Activated CD4-positive, alpha-beta memory T cell treated with anti-CD3 and anti-CD28 coated beads for 36 hours (primary cell): ENCODE data around the gene AKAP7. TPM values are rescaled to one million over a fixed set of nuclear protein-coding genes. Genes with fewer than 3 reads are reported as not detected.

ENCODE experiments used
- CTCF ChIA-PET: fragments of 350-600 bp; sonication (Branson Sonifier 250); formaldehyde crosslinking; loops from one replicate; lab custom pipeline; 2021; ENCODE audit warnings: antibody characterized with exemption, inconsistent platforms; lab: Charles Lee
- POLR2A ChIA-PET: fragments of 350-600 bp; sonication (Branson Sonifier 250); formaldehyde crosslinking; loops from one replicate; lab custom pipeline; 2021; ENCODE audit warnings: antibody characterized with exemption; lab: Charles Lee
- DNase-seq: peaks from one replicate; pipeline ENCODE4 v3.0.0-alpha.2; 2020
- H3K27ac Mint-ChIP-seq: one replicate; pipeline ENCODE4 v1.8.0; 2021; ENCODE audit warnings: mixed read lengths
- H3K27me3 Mint-ChIP-seq: one replicate; pipeline ENCODE4 v1.8.0; 2021; ENCODE audit warnings: mixed read lengths
- H3K36me3 Mint-ChIP-seq: one replicate; pipeline ENCODE4 v1.8.0; 2021; ENCODE audit warnings: mixed read lengths
- H3K4me1 Mint-ChIP-seq: one replicate; pipeline ENCODE4 v1.8.0; 2021; ENCODE audit warnings: low read depth, mixed read lengths
- H3K4me3 Mint-ChIP-seq: one replicate; pipeline ENCODE4 v1.8.0; 2021; ENCODE audit warnings: mild to moderate bottlenecking, mixed read lengths
- H3K9me3 Mint-ChIP-seq: one replicate; pipeline ENCODE4 v1.8.0; 2021; ENCODE audit warnings: mixed read lengths
- intact Hi-C: fragments of 100-400 bp; cut with micrococcal nuclease; formaldehyde crosslinking; loops from one replicate; pipeline ENCODE4 v1.15.1; 2023
- total RNA-seq, 2 experiments: library from RNA; stranded (reverse); gene quantifications; one replicate each; pipeline ENCODE4 v1.2.3, GENCODE V29; 2021

AKAP7 gene
- total RNA-seq, 2 experiments from 2014 or later, result 4.0 to 4.3 TPM

DNA sequence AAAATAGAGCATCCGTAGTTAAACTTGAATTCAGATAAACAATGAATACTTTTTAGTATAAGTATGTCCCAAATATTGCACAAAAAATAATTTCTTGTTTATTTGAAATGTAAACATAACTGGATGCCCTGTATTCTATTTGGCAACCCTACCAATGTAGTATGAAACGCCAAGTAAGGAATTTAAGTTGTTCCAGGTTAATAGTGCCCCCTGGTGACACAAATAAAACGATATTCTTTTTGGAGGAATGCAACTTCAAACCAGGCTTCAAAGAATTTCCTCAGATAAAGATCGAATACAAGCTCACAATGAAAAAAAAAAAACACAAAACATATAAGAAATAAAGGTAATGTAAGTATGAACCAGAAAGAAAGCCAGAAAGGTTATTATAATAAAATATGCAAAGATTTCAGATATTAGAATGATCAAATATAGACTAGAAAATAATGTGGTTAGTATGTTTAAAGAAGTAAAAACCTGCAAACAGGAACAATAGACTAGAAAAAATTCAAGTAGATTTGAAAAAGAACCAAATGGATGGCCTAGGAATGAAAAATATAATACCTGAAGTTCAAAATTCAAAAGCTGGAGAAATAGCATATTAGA, 18.4 kb upstream of the AKAP7 start:
- H3K4me1 Mint-ChIP-seq, result no peaks in the 10 kb centered on the region
- no peak for DNase-seq
- H3K36me3 Mint-ChIP-seq, result no peaks in the 10 kb centered on the region
- intact Hi-C loops, result loop anchor here (1.0 to 5.0 kb wide), 2 partner anchors 232 to 415 kb away; no protein-coding TSS in a partner anchor
- H3K4me3 Mint-ChIP-seq, result no peak overlapping the region
- peaks cover 1% of the 10 kb centered on the region for H3K27me3 Mint-ChIP-seq
- CTCF ChIA-PET, result interaction anchor here (0.7 to 10.1 kb wide), 22 partner anchors 10 to 799 kb away, joined by 3 to 172 read pairs (median 4); no protein-coding TSS in a partner anchor
- no peak overlapping the region for H3K27ac Mint-ChIP-seq
- no peaks in the 10 kb centered on the region for H3K9me3 Mint-ChIP-seq
- POLR2A ChIA-PET, result no interaction called here

DNA sequence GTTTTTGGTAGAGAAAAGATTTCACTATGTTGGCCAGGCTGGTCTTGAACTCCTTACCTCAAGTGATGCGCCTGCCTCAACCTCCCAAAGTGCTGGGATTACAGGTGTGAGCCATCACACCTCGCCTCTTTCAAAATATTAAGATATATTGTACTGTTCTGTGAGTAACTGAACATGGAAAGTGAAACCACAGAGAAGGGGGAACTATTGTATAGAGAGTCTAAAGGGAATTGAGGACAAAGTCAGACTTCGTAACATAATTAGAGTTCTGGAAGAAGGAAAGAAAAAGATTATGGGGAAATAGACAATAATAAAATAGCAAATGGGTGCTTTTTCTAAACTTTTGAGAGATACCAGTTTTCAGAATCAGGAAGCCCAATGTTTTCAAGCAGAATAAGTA, 17.4 kb upstream of the AKAP7 start:
- Mint-ChIP-seq H3K4me3 (no peak overlapping the region), H3K9me3 (no peaks in the 10 kb centered on the region), H3K27ac (no peak overlapping the region), H3K27me3 (peaks cover 1% of the 10 kb centered on the region), H3K4me1 (no peaks in the 10 kb centered on the region), H3K36me3 (no peaks in the 10 kb centered on the region)
- no peak for DNase-seq
- ChIA-PET POLR2A (no interaction called here), CTCF (interaction anchor here (1.0 to 10.1 kb wide), 6 partner anchors 12 to 247 kb away, joined by 3 to 172 read pairs (median 13); no protein-coding TSS in a partner anchor)
- intact Hi-C loops, result loop anchor here (5.0 kb wide), 1 partner anchor 414 kb away; no protein-coding TSS in a partner anchor

DNA sequence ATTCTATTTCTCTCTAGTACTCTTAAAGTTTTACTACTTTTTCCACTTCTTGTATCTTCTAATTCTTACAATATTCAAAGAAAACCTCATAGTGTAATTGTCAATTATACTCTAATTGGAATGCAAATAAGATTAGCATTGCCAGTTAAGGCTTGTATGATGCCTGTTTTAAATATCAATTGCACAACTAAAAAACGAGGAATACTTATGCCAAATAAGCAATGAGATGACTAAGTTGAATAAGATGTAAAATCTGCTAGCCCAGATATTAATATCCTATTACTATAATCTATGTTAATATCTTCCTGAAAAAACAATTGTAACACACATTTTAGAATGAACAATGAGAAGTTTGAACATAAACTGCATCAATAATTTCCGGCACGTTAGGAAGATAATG, 13.3 kb upstream of the AKAP7 start:
- ChIA-PET CTCF (interaction anchor here (1.1 to 10.1 kb wide), 2 partner anchors 236 to 412 kb away, joined by 4 to 172 read pairs; no protein-coding TSS in a partner anchor), POLR2A (no interaction called here)
- DNase-seq, result no peak
- peaks cover 3% of the 10 kb centered on the region for H3K27me3 Mint-ChIP-seq
- no peaks in the 10 kb centered on the region for H3K9me3 Mint-ChIP-seq
- no peak overlapping the region for H3K4me3 Mint-ChIP-seq
- no peak overlapping the region for H3K27ac Mint-ChIP-seq
- intact Hi-C loops, result no loop called here
- H3K36me3 Mint-ChIP-seq, result no peaks in the 10 kb centered on the region
- H3K4me1 Mint-ChIP-seq, result no peaks in the 10 kb centered on the region

DNA sequence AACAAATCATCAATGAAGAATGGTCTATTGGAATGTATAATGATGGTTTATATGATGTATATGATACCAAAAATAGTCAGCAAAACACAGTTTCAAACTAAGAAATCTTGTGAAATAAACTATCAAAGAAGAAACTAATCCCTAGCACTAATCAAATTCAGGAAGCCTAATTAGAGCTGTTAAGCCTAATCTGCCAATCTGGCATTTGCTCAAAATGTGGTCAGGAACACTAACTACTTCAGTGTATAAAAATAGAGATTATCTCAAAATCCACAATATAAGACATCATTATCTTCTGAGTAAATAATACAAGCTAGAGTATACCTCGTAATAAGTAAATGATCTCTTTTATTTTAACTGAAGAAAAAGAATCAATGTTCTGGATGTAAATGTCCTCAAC, 12.8 kb upstream of the AKAP7 start:
- no peaks in the 10 kb centered on the region for H3K4me1 Mint-ChIP-seq
- ChIA-PET POLR2A (no interaction called here), CTCF (interaction anchor here (0.5 to 0.6 kb wide), 2 partner anchors 107 to 332 kb away, joined by 3 to 4 read pairs; no protein-coding TSS in a partner anchor)
- no peaks in the 10 kb centered on the region for H3K9me3 Mint-ChIP-seq
- peaks cover 3% of the 10 kb centered on the region for H3K27me3 Mint-ChIP-seq
- H3K27ac Mint-ChIP-seq, result no peak overlapping the region
- no peak for DNase-seq
- intact Hi-C loops, result no loop called here
- H3K36me3 Mint-ChIP-seq, result no peaks in the 10 kb centered on the region
- H3K4me3 Mint-ChIP-seq, result no peak overlapping the region

DNA sequence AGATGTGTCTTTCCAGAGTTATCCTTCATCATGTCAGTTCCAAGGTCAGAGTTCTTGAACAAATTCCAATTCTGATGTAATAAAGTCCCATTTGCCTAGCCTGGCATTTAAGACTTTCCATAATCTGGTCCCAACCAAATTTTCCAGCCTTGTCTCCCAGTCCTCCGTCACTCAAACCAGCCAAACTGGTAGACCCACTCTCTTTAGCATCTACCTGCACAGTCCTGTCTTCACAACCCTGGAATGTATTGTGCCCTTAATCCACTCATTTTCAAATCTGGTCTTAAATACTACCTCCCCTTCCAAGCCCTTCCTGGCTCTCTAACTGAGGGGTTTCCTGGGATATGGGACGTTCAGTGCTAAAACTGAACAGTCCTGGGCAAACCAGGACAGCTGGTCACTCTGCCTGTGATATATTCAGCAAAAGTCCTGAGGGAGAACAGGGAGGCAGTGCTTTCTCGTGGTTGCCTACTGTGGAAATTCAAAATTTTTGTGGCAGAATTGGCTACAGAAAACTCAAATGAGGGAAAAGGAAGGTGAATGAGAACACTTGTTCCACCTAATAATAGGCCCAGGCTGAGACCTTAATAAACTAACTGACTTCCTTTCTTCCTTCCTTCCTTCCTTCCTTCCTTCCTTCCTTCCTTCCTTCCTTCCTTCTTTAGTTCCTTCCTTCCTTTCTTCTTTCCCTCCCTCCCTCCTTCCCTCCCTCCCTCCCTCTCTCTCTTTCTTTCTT, 10.8 kb upstream of the AKAP7 start:
- H3K4me1 Mint-ChIP-seq, result no peaks in the 10 kb centered on the region
- intact Hi-C loops, result no loop called here
- CTCF ChIA-PET, result no interaction called here

DNA sequence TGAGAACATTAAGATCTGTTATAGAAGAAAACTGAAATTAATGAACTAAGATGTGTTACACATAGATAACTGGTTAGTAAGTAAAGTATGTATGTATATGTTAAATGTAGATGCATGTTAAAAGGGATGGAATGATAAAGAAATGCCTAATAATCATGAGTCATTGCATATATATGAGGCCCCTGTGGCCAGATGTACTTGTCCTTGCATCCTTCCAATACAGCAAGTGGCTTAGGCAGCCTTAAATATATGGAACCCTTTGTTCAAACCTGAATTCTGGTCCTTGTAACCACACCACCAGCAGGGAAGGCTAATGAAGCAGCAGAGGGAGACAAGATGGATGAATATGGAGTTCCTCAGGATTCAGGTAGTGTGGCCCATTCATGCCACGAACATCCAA, 9.8 kb upstream of the AKAP7 start:
- no peak overlapping the region for H3K27ac Mint-ChIP-seq
- H3K9me3 Mint-ChIP-seq, result no peaks in the 10 kb centered on the region
- intact Hi-C loops, result no loop called here
- peaks cover 6% of the 10 kb centered on the region for H3K27me3 Mint-ChIP-seq
- H3K4me3 Mint-ChIP-seq, result no peak overlapping the region
- H3K4me1 Mint-ChIP-seq, result no peaks in the 10 kb centered on the region
- no peak for DNase-seq
- H3K36me3 Mint-ChIP-seq, result no peaks in the 10 kb centered on the region
- ChIA-PET POLR2A (no interaction called here), CTCF (no interaction called here)

More for the DNA sequence above, 10.8 kb upstream of the AKAP7 start:
- Mint-ChIP-seq H3K27me3 (peaks cover 5% of the 10 kb centered on the region), H3K36me3 (no peaks in the 10 kb centered on the region), H3K27ac (no peak overlapping the region), H3K4me3 (no peak overlapping the region), H3K9me3 (no peaks in the 10 kb centered on the region)
- POLR2A ChIA-PET, result no interaction called here
- DNase-seq, result no peak

DNA sequence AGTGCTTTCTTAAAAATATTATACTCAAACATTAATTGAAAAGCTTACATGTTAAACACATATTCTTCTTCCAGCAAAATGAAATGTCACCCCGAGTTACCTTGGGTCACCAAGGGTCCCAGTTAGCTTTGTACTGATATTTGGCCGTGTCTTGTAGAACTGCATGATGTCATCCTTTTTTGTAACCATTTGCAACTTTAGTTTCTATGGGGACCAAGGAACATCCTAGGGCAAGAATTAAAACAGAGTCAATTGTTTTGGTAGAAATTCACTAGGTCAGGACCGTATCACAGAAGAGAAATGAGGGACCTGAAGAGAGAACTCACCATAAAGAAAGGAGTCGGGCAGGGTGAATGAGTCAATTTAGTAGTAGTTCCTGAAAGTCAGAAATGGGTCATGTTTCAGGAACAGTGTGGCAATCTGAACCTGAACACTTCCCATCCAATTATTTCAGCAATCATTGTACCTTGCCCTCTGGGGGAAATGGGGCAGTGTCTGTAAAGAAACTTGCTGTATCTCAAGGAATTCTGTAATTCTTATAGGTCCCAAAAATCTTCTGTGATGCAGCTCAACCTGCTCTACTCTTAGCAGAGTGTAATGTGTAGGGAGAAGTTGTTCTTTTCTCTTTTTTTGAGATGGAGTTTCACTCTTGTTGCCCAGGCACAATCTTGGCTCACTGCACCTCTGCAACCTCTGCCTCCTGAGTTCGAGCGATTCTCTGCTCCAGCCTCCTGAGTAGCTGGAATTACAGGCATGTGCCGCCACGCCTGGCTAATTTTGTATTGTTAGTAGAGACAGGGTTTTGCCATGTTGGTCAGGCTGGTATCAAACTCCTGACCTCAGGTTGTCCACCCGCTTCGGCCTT, 5.3 kb upstream of the AKAP7 start:
- intact Hi-C loops, result no loop called here
- Mint-ChIP-seq H3K36me3 (no peaks in the 10 kb centered on the region), H3K4me1 (peaks cover under 1% of the 10 kb centered on the region), H3K9me3 (no peaks in the 10 kb centered on the region), H3K27me3 (peaks cover 9% of the 10 kb centered on the region), H3K4me3 (no peak overlapping the region), H3K27ac (no peak overlapping the region)
- no peak for DNase-seq
- ChIA-PET POLR2A (no interaction called here), CTCF (interaction anchor here (0.6 to 2.4 kb wide), 2 partner anchors 13 to 403 kb away, joined by 6 to 11 read pairs; no protein-coding TSS in a partner anchor)

DNA sequence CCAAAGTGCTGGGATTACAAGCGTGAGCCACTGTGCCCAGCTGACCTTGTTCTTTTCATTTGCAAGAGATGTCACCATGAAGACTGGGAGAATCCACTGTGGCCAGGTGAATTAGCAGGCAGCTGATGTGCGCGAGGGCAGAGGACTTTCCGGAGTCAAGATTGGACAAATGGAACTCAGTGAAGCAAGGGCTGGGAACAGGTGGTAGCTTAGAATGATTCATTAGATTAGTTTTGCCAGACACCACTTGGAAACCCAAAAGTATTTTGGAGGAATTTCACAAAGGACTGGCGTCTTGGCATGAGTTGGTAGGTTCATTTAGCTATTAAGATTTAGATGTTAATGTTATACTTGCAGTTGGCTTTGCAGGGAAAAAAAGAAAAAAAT, 4.7 kb upstream of the AKAP7 start:
- ChIA-PET POLR2A (no interaction called here), CTCF (interaction anchor here (2.4 kb wide), 1 partner anchor 14 kb away, joined by 11 read pairs; no protein-coding TSS in a partner anchor)
- DNase-seq, result no peak
- Mint-ChIP-seq H3K9me3 (no peaks in the 10 kb centered on the region), H3K4me3 (no peak overlapping the region), H3K27me3 (peaks cover 7% of the 10 kb centered on the region), H3K27ac (no peak overlapping the region), H3K36me3 (no peaks in the 10 kb centered on the region), H3K4me1 (peaks cover 3% of the 10 kb centered on the region)
- intact Hi-C loops, result no loop called here

DNA sequence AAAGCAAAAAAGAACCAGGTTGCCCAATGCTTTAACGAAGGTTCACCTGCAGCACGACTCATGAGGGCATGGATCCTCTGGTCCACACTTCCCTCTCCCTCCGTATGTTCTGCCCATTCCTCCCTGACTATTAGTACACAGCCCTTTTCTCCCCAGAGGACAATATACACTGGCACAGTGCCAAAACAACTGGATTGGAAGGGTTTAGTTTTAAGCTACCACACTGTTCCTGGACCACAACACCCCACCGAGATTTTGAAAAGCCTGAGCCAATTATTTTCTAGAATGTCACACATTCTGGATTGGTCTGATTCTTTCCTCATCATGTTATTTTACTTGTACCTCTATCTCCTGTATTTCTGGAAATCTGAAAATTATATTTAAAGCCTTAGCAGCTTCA, 2.9 kb upstream of the AKAP7 start:
- Mint-ChIP-seq H3K4me1 (peaks cover 10% of the 10 kb centered on the region), H3K36me3 (no peaks in the 10 kb centered on the region), H3K27ac (no peak overlapping the region), H3K9me3 (no peaks in the 10 kb centered on the region), H3K27me3 (peaks cover 6% of the 10 kb centered on the region), H3K4me3 (no peak overlapping the region)
- intact Hi-C loops, result no loop called here
- ChIA-PET CTCF (interaction anchor here (0.6 to 0.9 kb wide), 3 partner anchors 15 to 102 kb away, joined by 3 read pairs; no protein-coding TSS in a partner anchor), POLR2A (no interaction called here)
- DNase-seq, result no peak

DNA sequence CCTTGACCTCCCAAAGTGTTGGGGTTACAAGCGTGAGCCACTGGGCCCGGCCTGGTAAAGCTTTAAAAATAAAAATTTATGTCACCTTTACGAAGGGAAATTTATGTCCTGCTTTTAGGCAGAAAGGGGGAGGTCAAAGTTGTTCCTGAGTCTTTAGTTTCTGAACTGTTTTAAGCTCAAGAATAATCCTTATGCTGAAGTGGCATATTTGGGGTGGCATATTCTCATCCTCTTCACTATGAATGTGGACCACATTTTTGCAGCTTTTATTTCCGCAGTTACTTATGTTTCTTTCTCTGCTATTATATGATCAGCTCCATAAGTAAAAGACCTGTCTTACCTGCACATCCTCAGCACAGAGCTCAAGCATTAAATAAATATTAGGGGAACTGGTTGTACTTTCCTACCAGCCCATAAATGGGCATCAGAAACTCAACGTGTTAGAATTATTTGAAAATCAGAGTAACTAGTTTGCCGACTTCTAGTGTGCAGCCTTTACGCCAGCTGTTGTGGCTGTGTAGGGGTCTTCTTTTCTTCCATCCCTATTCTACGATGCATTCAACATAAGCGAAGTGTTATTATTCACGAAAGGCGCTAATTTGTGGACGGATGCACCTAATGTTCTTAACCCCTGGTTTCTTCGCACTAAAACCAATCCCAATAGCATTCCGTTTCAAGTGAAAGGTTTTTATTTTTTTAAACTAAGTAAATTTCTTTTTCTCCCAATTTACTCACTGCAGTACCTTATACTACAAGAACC, 867 bp upstream of the AKAP7 start:
- no peaks in the 10 kb centered on the region for H3K36me3 Mint-ChIP-seq
- peaks cover 10% of the 10 kb centered on the region for H3K4me1 Mint-ChIP-seq
- peak overlapping the region; percentile 71 for H3K4me3 Mint-ChIP-seq
- no peaks in the 10 kb centered on the region for H3K9me3 Mint-ChIP-seq
- DNase-seq, result no peak
- POLR2A ChIA-PET, result no interaction called here
- peaks cover 4% of the 10 kb centered on the region for H3K27me3 Mint-ChIP-seq
- CTCF ChIA-PET, result interaction anchor here (1.2 to 1.4 kb wide), 3 partner anchors 17 to 263 kb away, joined by 3 to 6 read pairs (median 5); no protein-coding TSS in a partner anchor
- intact Hi-C loops, result no loop called here
- no peak overlapping the region for H3K27ac Mint-ChIP-seq

DNA sequence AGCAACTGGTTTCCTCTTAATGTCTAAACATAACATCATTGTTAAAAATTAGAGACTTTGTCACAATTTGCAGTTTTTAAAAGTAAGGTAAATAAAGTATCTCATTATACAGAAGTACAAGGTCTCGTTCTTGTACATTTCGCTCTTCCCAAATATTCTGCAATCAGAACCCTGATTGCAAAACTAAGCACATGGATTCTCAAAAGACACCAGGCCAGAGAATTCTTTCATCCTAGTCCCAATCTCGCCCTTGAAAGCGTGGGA, 355 bp upstream of the AKAP7 start:
- CTCF ChIA-PET, result interaction anchor here (1.2 kb wide), 1 partner anchor 263 kb away, joined by 3 read pairs; no protein-coding TSS in a partner anchor
- POLR2A ChIA-PET, result no interaction called here
- intact Hi-C loops, result loop anchor here (1.0 to 5.0 kb wide), 3 partner anchors 62 to 397 kb away; partner anchors contain the start of gene EPB41L2
- no peak overlapping the region for H3K27ac Mint-ChIP-seq
- H3K36me3 Mint-ChIP-seq, result no peaks in the 10 kb centered on the region
- H3K9me3 Mint-ChIP-seq, result no peaks in the 10 kb centered on the region
- H3K4me3 Mint-ChIP-seq, result peak overlapping the region; percentile 71
- H3K27me3 Mint-ChIP-seq, result peaks cover 2% of the 10 kb centered on the region
- H3K4me1 Mint-ChIP-seq, result peaks cover 14% of the 10 kb centered on the region
- no peak for DNase-seq
